SK-N-MC (cell line): ENCODE data around the gene PPIL3.

Experiments
- EZH2 ChIP-seq: fragments of 200-600 bp; sonication (generic); IDR thresholded peaks from one replicate; pipeline ENCODE4 v1.6.1; 2017; ENCODE audit warnings: antibody characterized with exemption
- POLR2AphosphoS5 ChIP-seq: IDR thresholded peaks from 2 replicates; pipeline ENCODE4 v1.6.1; 2012; ENCODE audit warnings: mild to moderate bottlenecking, low read depth, low read length, borderline replicate concordance

DNA sequence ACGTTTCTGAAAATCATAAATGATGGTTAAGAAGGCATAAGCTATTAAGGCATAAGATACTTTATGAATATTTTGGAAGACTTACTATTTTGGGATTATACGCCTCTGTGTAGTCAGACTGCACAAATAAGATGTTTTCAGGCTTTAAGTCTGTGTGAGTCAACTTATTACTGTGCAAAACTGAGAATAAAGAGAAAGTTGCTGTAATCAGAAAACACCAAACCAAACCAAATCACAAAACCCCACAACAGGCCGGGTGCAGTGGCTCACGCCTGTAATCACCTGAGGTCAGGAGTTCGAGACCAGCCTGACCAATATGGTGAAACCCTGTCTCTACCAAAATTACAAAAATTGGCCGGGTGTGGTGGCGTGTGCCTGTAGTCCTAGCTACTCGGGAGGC is 32.1 kb downstream of the PPIL3 start:
- TF ChIP-seq POLR2AphosphoS5 (no peak), EZH2 (no peak)
